GM10248 (cell line): Measurements from ENCODE around the gene MUC21.

ENCODE experiments used
- CTCF ChIA-PET: fragments of 300-600 bp; sonication (Branson Sonifier 250); formaldehyde crosslinking; extraction: SDS; loops from one replicate; lab custom pipeline; 2021; ENCODE audit warnings: antibody characterized with exemption; lab: Yijun Ruan, JAX
- POLR2A ChIA-PET: fragments of 350-650 bp; sonication (Branson Sonifier 250); formaldehyde crosslinking; extraction: SDS; loops from one replicate; lab custom pipeline; 2020; ENCODE audit warnings: antibody characterized with exemption; lab: Yijun Ruan, JAX
- DNase-seq: peaks from one replicate; pipeline ENCODE4 v3.0.0; 2012; ENCODE audit errors: extremely low spot score
- CTCF ChIP-seq: IDR thresholded peaks from 2 replicates; pipeline ENCODE4 v1.5.1; 2012; ENCODE audit warnings: mild to moderate bottlenecking, low read depth; ENCODE audit errors: extremely low read depth, missing control alignments, control extremely low read depth

MUC21 gene

DNA sequence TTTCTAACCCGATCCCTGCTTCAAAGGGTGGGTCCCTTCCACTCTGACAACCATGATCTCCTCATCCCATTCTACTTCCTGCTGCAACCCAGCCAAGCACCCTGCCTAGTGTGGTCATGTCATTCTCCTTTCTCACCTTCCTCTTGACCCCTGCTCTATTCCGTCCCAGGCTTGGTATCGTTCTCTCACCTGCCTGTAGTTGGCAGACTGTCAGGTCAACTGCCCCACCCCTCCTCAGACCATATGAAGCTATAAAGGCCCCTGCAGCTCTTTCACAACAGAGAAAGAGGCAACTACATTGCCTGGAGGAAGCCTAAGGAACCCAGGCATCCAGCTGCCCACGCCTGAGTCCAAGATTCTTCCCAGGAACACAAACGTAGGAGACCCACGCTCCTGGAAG, at the start of gene MUC21:
Gene MUC21, plus strand, starts transcription at position 280 of the 400 bp plus-strand sequence. CDS start 241 bp downstream, outside the sequence.
- CTCF ChIA-PET, result interaction anchor here (0.6 to 1.3 kb wide), 2 partner anchors 9 to 60 kb away, joined by 3 to 4 read pairs; no protein-coding TSS in a partner anchor
- POLR2A ChIA-PET, result no interaction called here
- no peak for TF ChIP-seq CTCF

GRCh38 chr6:30935018-30935417, 48.5 kb upstream of the MUC21 start:
- TF ChIP-seq CTCF, result no peak
- ChIA-PET CTCF (interaction anchor here (0.9 to 1.4 kb wide), 4 partner anchors 19 to 152 kb away, joined by 3 to 4 read pairs (median 3); no protein-coding TSS in a partner anchor), POLR2A (no interaction called here)
- DNase-seq, result no peak

More for the DNA sequence above, at the start of gene MUC21:
- DNase-seq, result no peak

DNA sequence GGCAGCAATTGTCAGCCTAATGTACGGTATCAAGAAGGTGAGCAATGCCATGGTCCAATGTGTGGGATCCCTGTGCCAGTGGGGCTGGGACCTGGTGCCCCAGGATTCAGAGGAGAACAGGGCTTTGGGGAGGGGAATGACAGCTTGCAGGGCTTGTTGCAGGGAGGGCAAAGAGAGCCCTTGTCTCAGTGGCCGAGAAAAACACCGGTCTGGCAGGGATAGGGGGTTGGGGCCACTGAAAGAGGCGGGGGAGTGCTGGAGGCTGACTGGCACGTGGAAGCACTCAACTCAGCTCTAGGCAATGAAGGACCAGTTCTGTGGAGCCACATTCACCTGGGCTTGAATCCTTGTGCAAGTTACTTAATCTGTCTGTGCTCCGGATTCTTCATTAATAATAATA, 46.3 kb upstream of the MUC21 start:
- POLR2A ChIA-PET, result no interaction called here
- CTCF ChIA-PET, result interaction anchor here (1.0 kb wide), 1 partner anchor 114 kb away, joined by 3 read pairs; no protein-coding TSS in a partner anchor
- no peak for DNase-seq
- TF ChIP-seq CTCF, result no peak

DNA sequence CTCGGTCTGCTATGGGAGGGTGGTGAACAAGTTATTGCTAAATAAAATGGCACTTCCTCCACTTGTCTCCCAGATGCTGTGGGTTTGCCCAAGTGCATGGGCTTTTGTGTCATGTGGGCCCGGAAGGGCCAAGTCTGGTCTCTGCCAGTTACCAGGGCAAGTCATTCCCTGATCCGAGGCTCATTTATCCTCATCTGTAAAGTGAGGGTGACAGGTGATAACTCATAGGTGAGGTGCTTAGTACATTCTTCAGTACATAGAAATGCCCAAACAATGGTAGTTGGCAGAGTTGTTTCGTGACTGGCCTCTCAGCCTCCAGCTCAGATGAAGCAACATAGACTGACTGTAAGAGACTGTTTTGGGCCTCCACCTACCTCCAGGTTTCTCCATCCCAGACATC, 44.8 kb upstream of the MUC21 start:
- POLR2A ChIA-PET, result no interaction called here
- no peak for DNase-seq
- no peak for TF ChIP-seq CTCF
- CTCF ChIA-PET, result interaction anchor here (1.2 to 1.6 kb wide), 3 partner anchors 9 to 131 kb away, joined by 3 to 4 read pairs (median 3); no protein-coding TSS in a partner anchor

- DNase-seq, result no peak
- POLR2A ChIA-PET, result no interaction called here
- no peak for TF ChIP-seq CTCF
- CTCF ChIA-PET, result interaction anchor here (1.2 to 1.6 kb wide), 2 partner anchors 23 to 130 kb away, joined by 3 to 4 read pairs; no protein-coding TSS in a partner anchor
Observed at GRCh38 chr6:30939473-30939872, 44.0 kb upstream of the MUC21 start.

- TF ChIP-seq CTCF, result no peak
- CTCF ChIA-PET, result interaction anchor here (0.9 to 1.5 kb wide), 3 partner anchors 98 to 153 kb away, joined by 3 to 4 read pairs (median 4); no protein-coding TSS in a partner anchor
- POLR2A ChIA-PET, result interaction anchor here (0.6 to 0.7 kb wide), 2 partner anchors 22 to 124 kb away, joined by 3 to 5 read pairs; no protein-coding TSS in a partner anchor
- no peak for DNase-seq
Observed at GRCh38 chr6:30940361-30940986, 43.0 kb upstream of the MUC21 start, which contains the start of gene MUCL3. Gene MUCL3, plus strand, starts transcription at chr6:30940973. Its CDS starts 27 bp downstream, at chr6:30941000.
